GM21381 (cell line): ENCODE results near the gene NOX1.

Experiments
- ATAC-seq: cut with Tn5 transposase; IDR thresholded peaks from one replicate; pipeline ENCODE4 v1.9.1; 2021; ENCODE audit warnings: mild to moderate bottlenecking, moderate library complexity; ENCODE audit not compliant: unreplicated experiment

Gene NOX1

GRCh38 chrX:100874325-100874724 lies at the start of gene NOX1:
Gene NOX1, minus strand, starts transcription at chrX:100874359. Its CDS starts 220 bp downstream, at chrX:100874139.
- no peak for ATAC-seq

- no peak for ATAC-seq
These were observed 41.4 kb upstream of the NOX1 start for GRCh38 chrX:100915562-100915961.

GRCh38 chrX:100913111-100913510 lies 39.0 kb upstream of the NOX1 start:
- ATAC-seq: no peak

- ATAC-seq: no peak
These were observed 37.6 kb upstream of the NOX1 start for GRCh38 chrX:100911731-100912130.

- ATAC-seq: no peak
These were observed 31.5 kb upstream of the NOX1 start for GRCh38 chrX:100905620-100906019.

- no peak for ATAC-seq
These were observed 30.3 kb upstream of the NOX1 start for GRCh38 chrX:100904433-100904832.

- ATAC-seq: peak; percentile 51
These were observed 21.4 kb upstream of the NOX1 start for GRCh38 chrX:100895365-100896075.

GRCh38 chrX:100883654-100884053 lies 9.5 kb upstream of the NOX1 start:
- no peak for ATAC-seq

GRCh38 chrX:100880368-100880767 lies 6.2 kb upstream of the NOX1 start:
- ATAC-seq: no peak

GRCh38 chrX:100871594-100872560 lies 2.3 kb downstream of the NOX1 start:
- ATAC-seq: no peak

GRCh38 chrX:100870527-100870926 lies 3.6 kb downstream of the NOX1 start:
- ATAC-seq: no peak

GRCh38 chrX:100868273-100868672 lies 5.9 kb downstream of the NOX1 start:
- ATAC-seq: no peak

- ATAC-seq: no peak
These were observed 9.3 kb downstream of the NOX1 start for GRCh38 chrX:100864657-100865391.

- ATAC-seq: no peak
These were observed 10.8 kb downstream of the NOX1 start for GRCh38 chrX:100863326-100863864.

- ATAC-seq: no peak
These were observed 21.3 kb downstream of the NOX1 start for GRCh38 chrX:100852810-100853209.

- no peak for ATAC-seq
These were observed 23.8 kb downstream of the NOX1 start for GRCh38 chrX:100850317-100850716.

GRCh38 chrX:100831219-100831946 lies 42.8 kb downstream of the NOX1 start:
- no peak for ATAC-seq

- peak; percentile 37 for ATAC-seq
These were observed 43.6 kb downstream of the NOX1 start for GRCh38 chrX:100830547-100830946.

GRCh38 chrX:100830143-100830542 lies 44.0 kb downstream of the NOX1 start:
- peak; percentile 27 for ATAC-seq

GRCh38 chrX:100829730-100830129 lies 44.4 kb downstream of the NOX1 start:
- ATAC-seq: peak; percentile 66
